Upper lobe of right lung (tissue), 1 donor: ENCODE data around the gene C5orf34. TPM values are rescaled to one million over a fixed set of nuclear protein-coding genes. Genes with fewer than 3 reads are reported as not detected.
A peak's percentile ranks its signal among the peaks of the same experiment; 100 is the strongest.
"Not testable (repeated sequence)": the region's sequence is repeated elsewhere in the genome, so short reads cannot be mapped to it uniquely, and the experiment has no call there.

Experiments
- ATAC-seq: fragments of 200-7000 bp; cut with Tn5 transposase; one replicate; pipeline ENCODE4 v1.9.1; 2020; ENCODE audit warnings: mild to moderate bottlenecking, moderate library complexity
- DNase-seq: peaks from one replicate; pipeline ENCODE4 v3.0.0-alpha.2; 2020
- H3K27ac ChIP-seq: fragments of 200-600 bp; one replicate; pipeline ENCODE4 v1.8.0; 2022
- H3K27me3 ChIP-seq: fragments of 200-600 bp; one replicate; pipeline ENCODE4 v1.8.0; 2022; ENCODE audit warnings: mild to moderate bottlenecking
- H3K36me3 ChIP-seq: fragments of 200-600 bp; one replicate; pipeline ENCODE4 v1.8.0; 2022
- H3K4me1 ChIP-seq: fragments of 200-600 bp; one replicate; pipeline ENCODE4 v1.8.0; 2022
- H3K4me3 ChIP-seq: fragments of 200-600 bp; one replicate; pipeline ENCODE4 v1.8.0; 2022; ENCODE audit warnings: mild to moderate bottlenecking
- H3K9me3 ChIP-seq: fragments of 200-600 bp; one replicate; pipeline ENCODE4 v1.8.0; 2022
- CTCF ChIP-seq: fragments of 200-600 bp; IDR thresholded peaks from one replicate; pipeline ENCODE4 v1.8.0; 2022; ENCODE audit warnings: antibody characterized with exemption
- intact Hi-C: fragments of 100-400 bp; cut with DNase I; formaldehyde crosslinking; loops from one replicate; pipeline ENCODE4 v1.11.0; 2022
- total RNA-seq: library from RNA; stranded (reverse); fragmentation: NEBNext Ultra II Directional; extraction: Animal tissue kit (Norgen Biotek cat#: 25700); gene quantifications from one replicate; pipeline ENCODE4 v1.2.1, GENCODE V29; 2021
- donor health status: DM: no; HTN: yes; CAD: no; lungs with severe emphysema.

C5orf34 gene
- total RNA-seq, 1 donor from 2014 or later: 2.6 TPM

GRCh38 chr5:43556857-43557542 lies 42.1 kb upstream of the C5orf34 start, which contains the start of gene PAIP1:
PAIP1 (minus strand) TSS chr5:43557077; CDS start chr5:43556846, 231 bp downstream.
- peak; percentile 95 for ATAC-seq
- peaks cover 24% of the 10 kb centered on the region for H3K4me1 ChIP-seq
- H3K36me3 ChIP-seq: peaks cover 24% of the 10 kb centered on the region
- peak; percentile 94 for DNase-seq
- H3K4me3 ChIP-seq: peak within 1 kb of the TSS; percentile 74
- intact Hi-C loops: no loop called here
- H3K27ac ChIP-seq: peak within 1 kb of the TSS; percentile 98
- no peaks in the 10 kb centered on the region for H3K27me3 ChIP-seq
- peak; percentile 62 for TF ChIP-seq CTCF
- H3K9me3 ChIP-seq: no peaks in the 10 kb centered on the region

GRCh38 chr5:43556607-43556856 lies 41.6 kb upstream of the C5orf34 start:
- Histone ChIP-seq H3K36me3 (peaks cover 27% of the 10 kb centered on the region), H3K27ac (peak overlapping the region; percentile 98), H3K4me1 (peaks cover 24% of the 10 kb centered on the region), H3K4me3 (peak overlapping the region; percentile 74)
- peak; percentile 95 for ATAC-seq
- H3K9me3 ChIP-seq, DNase-seq, H3K27me3 ChIP-seq, intact Hi-C loops: not testable (repeated sequence)

GRCh38 chr5:43555895-43556606 lies 41.1 kb upstream of the C5orf34 start:
- peak overlapping the region; percentile 98 for H3K27ac ChIP-seq

GRCh38 chr5:43554497-43554896 lies 39.5 kb upstream of the C5orf34 start:
- intact Hi-C loops: no loop called here
- Histone ChIP-seq H3K27ac (no peak overlapping the region), H3K9me3 (no peaks in the 10 kb centered on the region), H3K4me1 (peaks cover 30% of the 10 kb centered on the region), H3K36me3 (peaks cover 42% of the 10 kb centered on the region), H3K27me3 (no peaks in the 10 kb centered on the region), H3K4me3 (no peak overlapping the region)
- TF ChIP-seq CTCF: no peak
- DNase-seq: no peak
- no peak for ATAC-seq

More at GRCh38 chr5:43555895-43556606, 41.1 kb upstream of the C5orf34 start:
- TF ChIP-seq CTCF: no peak
- H3K4me1 ChIP-seq: peaks cover 24% of the 10 kb centered on the region
- DNase-seq (peak; percentile 86), ATAC-seq (peak; percentile 68)
- intact Hi-C loops: no loop called here
- H3K27me3 ChIP-seq: no peaks in the 10 kb centered on the region
- peak overlapping the region; percentile 74 for H3K4me3 ChIP-seq
- no peaks in the 10 kb centered on the region for H3K9me3 ChIP-seq
- H3K36me3 ChIP-seq: peaks cover 32% of the 10 kb centered on the region

GRCh38 chr5:43553381-43553780 lies 38.4 kb upstream of the C5orf34 start:
- Histone ChIP-seq H3K9me3 (no peaks in the 10 kb centered on the region), H3K36me3 (peaks cover 48% of the 10 kb centered on the region), H3K27ac (no peak overlapping the region), H3K4me1 (peaks cover 30% of the 10 kb centered on the region), H3K27me3 (no peaks in the 10 kb centered on the region), H3K4me3 (no peak overlapping the region)
- TF ChIP-seq CTCF: no peak
- no peak for ATAC-seq
- no peak for DNase-seq
- intact Hi-C loops: no loop called here

- H3K9me3 ChIP-seq: no peaks in the 10 kb centered on the region
- peaks cover 64% of the 10 kb centered on the region for H3K36me3 ChIP-seq
- no peak overlapping the region for H3K4me3 ChIP-seq
- no peak overlapping the region for H3K27ac ChIP-seq
- H3K4me1 ChIP-seq: peaks cover 30% of the 10 kb centered on the region
- no peaks in the 10 kb centered on the region for H3K27me3 ChIP-seq
- intact Hi-C loops: no loop called here
- no peak for DNase-seq
- ATAC-seq: no peak
- no peak for TF ChIP-seq CTCF
Measured at GRCh38 chr5:43551731-43552130, 36.8 kb upstream of the C5orf34 start.

GRCh38 chr5:43549272-43549671 lies 34.3 kb upstream of the C5orf34 start:
- H3K9me3 ChIP-seq, H3K27me3 ChIP-seq, H3K4me3 ChIP-seq, ATAC-seq, DNase-seq, intact Hi-C loops, H3K27ac ChIP-seq: not testable (repeated sequence)
- peaks cover 85% of the 10 kb centered on the region for H3K36me3 ChIP-seq
- peaks cover 15% of the 10 kb centered on the region for H3K4me1 ChIP-seq
